Measurements from ENCODE around the gene IVD. TPM values are rescaled to one million over a fixed set of nuclear protein-coding genes. Genes with fewer than 3 reads are reported as not detected.

IVD gene
- polyA plus RNA-seq, 1 donor (not counting 4 experiments of a cell fraction or from before 2014, with no cell fraction given), result 13.0 TPM

GRCh38 chr15:40416056-40416455 lies 10.5 kb downstream of the IVD start:
- Histone ChIP-seq H3K27me3 (ENCODE audit: control insufficient read depth, extremely low read depth, insufficient read depth, low read length) (no peaks in the 10 kb centered on the region), H3K27ac (ENCODE audit: control insufficient read depth, insufficient read depth, low read length) (no peak overlapping the region), H3K9ac (ENCODE audit: control insufficient read depth, extremely low read depth, insufficient read depth, low read length) (no peak overlapping the region), H3K9me3 (ENCODE audit: control insufficient read depth, low read depth, low read length) (no peaks in the 10 kb centered on the region), H3K36me3 (ENCODE audit: control insufficient read depth in 2 of 2, extremely low read depth in 1 of 2, insufficient read depth in 2 of 2, low read length in 2 of 2) (peaks cover 13% of the 10 kb centered on the region in 2 experiments), H3K79me2 (ENCODE audit: control insufficient read depth, insufficient read depth, low read length) (no peaks in the 10 kb centered on the region), H3K4me2 (ENCODE audit: control insufficient read depth, extremely low read depth, insufficient read depth, low read depth, low read length) (no peak overlapping the region), H4K20me1 (ENCODE audit: control insufficient read depth, extremely low read depth, insufficient read depth, low read length) (no peaks in the 10 kb centered on the region), H2AFZ (ENCODE audit: control insufficient read depth, low read length) (no peak overlapping the region), H3K9me1 (ENCODE audit: control insufficient read depth, extremely low read depth, insufficient read depth, low read length) (no peaks in the 10 kb centered on the region), H3K4me3 (ENCODE audit: control insufficient read depth in 2 of 3, extremely low read depth in 1 of 3, insufficient read depth in 2 of 3, low read depth in 1 of 3, low read length in 3 of 3) (no peak overlapping the region), H3K4me1 (ENCODE audit: control insufficient read depth, extremely low read depth, insufficient read depth, low read length) (peaks cover 8% of the 10 kb centered on the region)
- dilution Hi-C loops (cut with MboI; ENCODE audit: extremely low pct_ligation_motif_present, low sequenced_read_pairs), result no loop called here
- DNase-seq (ENCODE audit: low read depth, low spot score) (no peak), FAIRE-seq (no peak)
- TF ChIP-seq CTCF (optimal IDR thresholded peaks at IDR 0.05 in 1 of 3, IDR thresholded peaks at IDR 0.05 in 1 of 3, conservative IDR thresholded peaks at IDR 0.05 in 1 of 3; ENCODE audit: extremely low read depth in 1 of 3, insufficient read depth in 2 of 3, low read length in 3 of 3) (no peak), EZH2 (IDR thresholded peaks at IDR 0.05; ENCODE audit: low read length) (no peak)

GRCh38 chr15:40418126-40418525 lies 12.5 kb downstream of the IVD start:
- Histone ChIP-seq H3K4me2 (ENCODE audit: control insufficient read depth, extremely low read depth, insufficient read depth, low read depth, low read length) (no peak overlapping the region), H3K9me1 (ENCODE audit: control insufficient read depth, extremely low read depth, insufficient read depth, low read length) (no peaks in the 10 kb centered on the region), H3K27ac (ENCODE audit: control insufficient read depth, insufficient read depth, low read length) (no peak overlapping the region), H3K9ac (ENCODE audit: control insufficient read depth, extremely low read depth, insufficient read depth, low read length) (no peak overlapping the region), H3K79me2 (ENCODE audit: control insufficient read depth, insufficient read depth, low read length) (no peaks in the 10 kb centered on the region), H3K9me3 (ENCODE audit: control insufficient read depth, low read depth, low read length) (no peaks in the 10 kb centered on the region), H3K27me3 (ENCODE audit: control insufficient read depth, extremely low read depth, insufficient read depth, low read length) (no peaks in the 10 kb centered on the region), H4K20me1 (ENCODE audit: control insufficient read depth, extremely low read depth, insufficient read depth, low read length) (no peaks in the 10 kb centered on the region), H3K4me3 (ENCODE audit: control insufficient read depth in 2 of 3, extremely low read depth in 1 of 3, insufficient read depth in 2 of 3, low read depth in 1 of 3, low read length in 3 of 3) (no peak overlapping the region), H2AFZ (ENCODE audit: control insufficient read depth, low read length) (no peak overlapping the region), H3K36me3 (ENCODE audit: control insufficient read depth in 2 of 2, extremely low read depth in 1 of 2, insufficient read depth in 2 of 2, low read length in 2 of 2) (peaks cover 6 to 7% of the 10 kb centered on the region in 2 experiments), H3K4me1 (ENCODE audit: control insufficient read depth, extremely low read depth, insufficient read depth, low read length) (peaks cover 17% of the 10 kb centered on the region)
- TF ChIP-seq EZH2 (IDR thresholded peaks at IDR 0.05; ENCODE audit: low read length), result no peak
- no peak for TF ChIP-seq CTCF (optimal IDR thresholded peaks at IDR 0.05 in 1 of 3, IDR thresholded peaks at IDR 0.05 in 1 of 3, conservative IDR thresholded peaks at IDR 0.05 in 1 of 3; ENCODE audit: extremely low read depth in 1 of 3, insufficient read depth in 2 of 3, low read length in 3 of 3)
- no peak for DNase-seq (ENCODE audit: low read depth, low spot score)
- no peak for FAIRE-seq
- dilution Hi-C loops (cut with MboI; ENCODE audit: extremely low pct_ligation_motif_present, low sequenced_read_pairs), result no loop called here

Measured in keratinocyte (primary cell).